ENCODE data around the gene TFCP2L1.

DNA sequence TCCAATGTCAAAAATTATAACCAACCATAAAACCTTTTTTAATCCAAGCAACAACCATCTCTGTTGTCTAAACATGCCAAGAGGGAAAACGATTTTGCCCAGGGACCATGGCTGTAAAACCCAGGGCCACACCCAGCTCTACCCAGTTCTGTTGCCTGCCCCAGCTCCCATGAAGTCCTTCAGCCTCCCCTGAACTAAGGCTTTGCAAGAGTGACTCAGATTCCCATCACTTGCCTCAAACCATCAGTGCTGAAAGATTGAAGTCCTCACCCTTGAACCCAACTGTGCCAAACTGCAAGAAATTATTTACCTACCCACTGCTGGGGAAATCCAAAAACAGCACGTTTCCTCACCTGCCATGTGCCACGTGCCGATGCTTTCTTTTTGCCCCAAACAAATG, 102.5 kb downstream of the TFCP2L1 start:
- no peak for TF ChIP-seq POLR2A (IDR thresholded peaks at IDR 0.05)
- TF ChIP-seq, protein P1, sequence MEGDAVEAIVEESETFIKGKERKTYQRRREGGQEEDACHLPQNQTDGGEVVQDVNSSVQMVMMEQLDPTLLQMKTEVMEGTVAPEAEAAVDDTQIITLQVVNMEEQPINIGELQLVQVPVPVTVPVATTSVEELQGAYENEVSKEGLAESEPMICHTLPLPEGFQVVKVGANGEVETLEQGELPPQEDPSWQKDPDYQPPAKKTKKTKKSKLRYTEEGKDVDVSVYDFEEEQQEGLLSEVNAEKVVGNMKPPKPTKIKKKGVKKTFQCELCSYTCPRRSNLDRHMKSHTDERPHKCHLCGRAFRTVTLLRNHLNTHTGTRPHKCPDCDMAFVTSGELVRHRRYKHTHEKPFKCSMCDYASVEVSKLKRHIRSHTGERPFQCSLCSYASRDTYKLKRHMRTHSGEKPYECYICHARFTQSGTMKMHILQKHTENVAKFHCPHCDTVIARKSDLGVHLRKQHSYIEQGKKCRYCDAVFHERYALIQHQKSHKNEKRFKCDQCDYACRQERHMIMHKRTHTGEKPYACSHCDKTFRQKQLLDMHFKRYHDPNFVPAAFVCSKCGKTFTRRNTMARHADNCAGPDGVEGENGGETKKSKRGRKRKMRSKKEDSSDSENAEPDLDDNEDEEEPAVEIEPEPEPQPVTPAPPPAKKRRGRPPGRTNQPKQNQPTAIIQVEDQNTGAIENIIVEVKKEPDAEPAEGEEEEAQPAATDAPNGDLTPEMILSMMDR (IDR thresholded peaks at IDR 0.05), result no peak
